ENCODE data around the gene DPP10. TPM values are rescaled to one million over a fixed set of nuclear protein-coding genes. Genes with fewer than 3 reads are reported as not detected.

The DPP10 gene
- total and polyA plus RNA-seq, 4 donors = 0.04 to 4.1 (median 0.48) TPM

- no peak overlapping the region for H3K9ac ChIP-seq (ENCODE audit: low read depth in 1 of 2, low read length in 2 of 2)
- no peak overlapping the region for H3K27ac ChIP-seq (ENCODE audit: low read depth in 1 of 2, low read length in 2 of 2)
- H3K4me3 ChIP-seq (ENCODE audit: low read depth in 1 of 3, low read length in 3 of 3) = no peak overlapping the region
- TF ChIP-seq RXRA (IDR thresholded peaks at IDR 0.05) (no peak), RAD21 (IDR thresholded peaks at IDR 0.05) (no peak), REST (IDR thresholded peaks at IDR 0.05) (no peak), TAF1 (conservative IDR thresholded peaks at IDR 0.05) (no peak), YY1 (IDR thresholded peaks at IDR 0.05) (no peak), HNF4G (IDR thresholded peaks at IDR 0.05) (no peak), FOXA2 (IDR thresholded peaks at IDR 0.05) (no peak), HNF4A (conservative IDR thresholded peaks at IDR 0.05) (no peak), NR2F2 (IDR thresholded peaks at IDR 0.05) (no peak), ATF3 (IDR thresholded peaks at IDR 0.05) (no peak), GABPA (IDR thresholded peaks at IDR 0.05 in 1 of 2, conservative IDR thresholded peaks at IDR 0.05 in 1 of 2) (no peak), JUND (IDR thresholded peaks at IDR 0.05) (no peak), EGR1 (IDR thresholded peaks at IDR 0.05; ENCODE audit: low read depth in 2 of 2) (no peak), SP1 (IDR thresholded peaks at IDR 0.05) (no peak), FOXA1 (IDR thresholded peaks at IDR 0.05) (no peak)
- TF ChIP-seq, protein P1, sequence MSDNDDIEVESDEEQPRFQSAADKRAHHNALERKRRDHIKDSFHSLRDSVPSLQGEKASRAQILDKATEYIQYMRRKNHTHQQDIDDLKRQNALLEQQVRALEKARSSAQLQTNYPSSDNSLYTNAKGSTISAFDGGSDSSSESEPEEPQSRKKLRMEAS (IDR thresholded peaks at IDR 0.05) = no peak
- TF ChIP-seq, protein P2, sequence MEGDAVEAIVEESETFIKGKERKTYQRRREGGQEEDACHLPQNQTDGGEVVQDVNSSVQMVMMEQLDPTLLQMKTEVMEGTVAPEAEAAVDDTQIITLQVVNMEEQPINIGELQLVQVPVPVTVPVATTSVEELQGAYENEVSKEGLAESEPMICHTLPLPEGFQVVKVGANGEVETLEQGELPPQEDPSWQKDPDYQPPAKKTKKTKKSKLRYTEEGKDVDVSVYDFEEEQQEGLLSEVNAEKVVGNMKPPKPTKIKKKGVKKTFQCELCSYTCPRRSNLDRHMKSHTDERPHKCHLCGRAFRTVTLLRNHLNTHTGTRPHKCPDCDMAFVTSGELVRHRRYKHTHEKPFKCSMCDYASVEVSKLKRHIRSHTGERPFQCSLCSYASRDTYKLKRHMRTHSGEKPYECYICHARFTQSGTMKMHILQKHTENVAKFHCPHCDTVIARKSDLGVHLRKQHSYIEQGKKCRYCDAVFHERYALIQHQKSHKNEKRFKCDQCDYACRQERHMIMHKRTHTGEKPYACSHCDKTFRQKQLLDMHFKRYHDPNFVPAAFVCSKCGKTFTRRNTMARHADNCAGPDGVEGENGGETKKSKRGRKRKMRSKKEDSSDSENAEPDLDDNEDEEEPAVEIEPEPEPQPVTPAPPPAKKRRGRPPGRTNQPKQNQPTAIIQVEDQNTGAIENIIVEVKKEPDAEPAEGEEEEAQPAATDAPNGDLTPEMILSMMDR (IDR thresholded peaks at IDR 0.05; ENCODE audit: low read depth, low read length, missing input control) = no peak
- TF ChIP-seq, protein P3, sequence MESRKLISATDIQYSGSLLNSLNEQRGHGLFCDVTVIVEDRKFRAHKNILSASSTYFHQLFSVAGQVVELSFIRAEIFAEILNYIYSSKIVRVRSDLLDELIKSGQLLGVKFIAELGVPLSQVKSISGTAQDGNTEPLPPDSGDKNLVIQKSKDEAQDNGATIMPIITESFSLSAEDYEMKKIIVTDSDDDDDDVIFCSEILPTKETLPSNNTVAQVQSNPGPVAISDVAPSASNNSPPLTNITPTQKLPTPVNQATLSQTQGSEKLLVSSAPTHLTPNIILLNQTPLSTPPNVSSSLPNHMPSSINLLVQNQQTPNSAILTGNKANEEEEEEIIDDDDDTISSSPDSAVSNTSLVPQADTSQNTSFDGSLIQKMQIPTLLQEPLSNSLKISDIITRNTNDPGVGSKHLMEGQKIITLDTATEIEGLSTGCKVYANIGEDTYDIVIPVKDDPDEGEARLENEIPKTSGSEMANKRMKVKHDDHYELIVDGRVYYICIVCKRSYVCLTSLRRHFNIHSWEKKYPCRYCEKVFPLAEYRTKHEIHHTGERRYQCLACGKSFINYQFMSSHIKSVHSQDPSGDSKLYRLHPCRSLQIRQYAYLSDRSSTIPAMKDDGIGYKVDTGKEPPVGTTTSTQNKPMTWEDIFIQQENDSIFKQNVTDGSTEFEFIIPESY (IDR thresholded peaks at IDR 0.05) = no peak
- no peaks in the 10 kb centered on the region for H3K4me1 ChIP-seq (ENCODE audit: control insufficient read depth in 4 of 4, insufficient read depth in 4 of 4, low read length in 3 of 4)
- no peaks in the 10 kb centered on the region for H3K9me3 ChIP-seq (ENCODE audit: control insufficient read depth in 4 of 4, low read length in 3 of 4)
- peaks cover 0 to 2% (median 0%) of the 10 kb centered on the region in 4 donors for H3K27me3 ChIP-seq (ENCODE audit: control insufficient read depth in 4 of 4, insufficient read depth in 4 of 4, low read length in 3 of 4)
- WGBS = 87% methylated on average over 2 of the region's 2 CpGs
- H3K36me3 ChIP-seq (ENCODE audit: control insufficient read depth in 4 of 4, insufficient read depth in 3 of 4, low read depth in 1 of 4, low read length in 3 of 4) = no peaks in the 10 kb centered on the region
- no peak for DNase-seq (ENCODE audit: low spot score)
Measured at GRCh38 chr2:114457956-114458355, 15.5 kb downstream of the DPP10 start.

Measured in liver (tissue), 9 donors.